ENCODE measurements around the gene EXOC6B.

The EXOC6B gene

DNA sequence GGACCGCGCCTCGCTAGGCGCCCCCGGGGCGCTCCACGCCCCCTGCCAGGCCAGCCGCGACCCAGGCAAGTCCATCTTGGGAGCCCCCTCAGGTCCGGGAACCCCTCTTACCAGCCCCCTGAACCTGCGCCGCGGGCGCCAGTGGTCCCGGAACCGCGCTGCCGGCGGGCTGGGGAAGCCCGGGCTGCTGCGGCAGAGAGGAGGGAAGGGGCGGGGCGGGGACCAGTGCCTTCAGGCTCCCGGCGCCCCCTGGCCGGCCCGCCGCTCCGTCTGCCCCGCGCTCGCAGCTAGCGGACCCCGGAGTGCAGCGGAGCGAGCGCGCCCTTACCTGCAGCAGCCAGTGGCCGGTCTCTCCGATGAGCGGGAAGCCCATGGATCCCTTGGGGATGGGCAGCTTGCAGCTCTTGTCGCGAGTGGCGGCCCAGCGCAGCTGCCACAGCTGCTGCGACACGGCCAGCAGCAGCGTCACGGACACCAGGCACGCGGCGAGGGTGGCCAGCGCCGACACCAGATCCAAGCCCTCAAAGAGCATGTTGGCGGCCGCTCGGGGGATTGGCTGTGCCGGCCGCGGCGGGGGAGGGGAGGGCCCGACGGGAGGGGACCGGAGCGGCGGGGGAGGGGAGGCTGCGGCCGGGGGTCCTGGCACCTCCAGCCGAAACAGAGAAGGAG is 678.4 kb downstream of the EXOC6B start, which contains the start of gene CYP26B1:
CYP26B1 (minus strand) TSS at position 560 of the 669 bp plus-strand sequence; CDS start at position 532, 28 bp downstream.
- no peak for DNase-seq (ENCODE audit: low read depth, low spot score)

DNA sequence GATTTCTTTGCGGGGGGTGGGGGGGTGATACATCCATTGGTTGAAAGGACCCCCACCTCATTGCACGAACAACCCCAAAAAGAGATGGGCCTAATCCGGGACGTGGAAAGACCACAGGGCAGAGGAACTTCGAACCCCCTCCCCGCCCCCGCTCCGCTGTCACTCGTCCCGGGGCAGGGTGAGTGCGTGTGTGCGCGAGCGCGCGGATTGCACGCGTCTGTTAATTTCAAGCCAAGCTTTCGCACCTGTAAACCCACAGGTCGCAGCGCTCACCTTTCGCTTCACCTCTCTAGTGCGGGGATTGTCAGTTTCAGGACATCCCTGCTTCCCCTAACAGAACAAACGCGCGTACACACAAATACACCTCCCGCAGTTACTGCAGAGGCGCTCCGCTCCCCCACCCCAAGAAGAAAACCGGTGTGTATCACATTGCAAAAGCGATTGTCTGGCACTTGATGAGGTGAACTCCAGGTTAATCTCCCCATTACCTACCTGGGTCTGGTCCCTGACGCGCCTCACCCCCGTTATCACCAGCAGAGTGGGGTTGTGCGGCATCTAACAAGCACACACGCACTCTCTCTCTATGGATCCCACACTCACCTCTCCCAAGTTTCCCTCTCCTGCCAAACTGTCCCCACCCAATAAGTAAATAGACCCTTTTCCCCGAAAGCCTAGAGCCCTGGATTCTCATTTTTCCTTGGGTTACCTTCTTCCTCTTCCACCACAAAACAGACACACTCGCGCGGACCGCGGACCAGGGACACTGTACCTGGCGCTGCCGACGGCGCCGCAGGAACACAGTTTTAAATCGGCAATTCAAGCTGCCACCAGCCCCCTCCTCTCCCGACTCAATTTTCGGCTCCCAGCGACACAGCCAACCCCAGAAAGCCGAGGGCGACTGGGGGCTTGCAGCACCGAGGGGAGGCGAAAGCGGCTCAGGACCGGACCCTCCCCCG is 679.2 kb downstream of the EXOC6B start:
- no peak for DNase-seq (ENCODE audit: low read depth, low spot score)

DNA sequence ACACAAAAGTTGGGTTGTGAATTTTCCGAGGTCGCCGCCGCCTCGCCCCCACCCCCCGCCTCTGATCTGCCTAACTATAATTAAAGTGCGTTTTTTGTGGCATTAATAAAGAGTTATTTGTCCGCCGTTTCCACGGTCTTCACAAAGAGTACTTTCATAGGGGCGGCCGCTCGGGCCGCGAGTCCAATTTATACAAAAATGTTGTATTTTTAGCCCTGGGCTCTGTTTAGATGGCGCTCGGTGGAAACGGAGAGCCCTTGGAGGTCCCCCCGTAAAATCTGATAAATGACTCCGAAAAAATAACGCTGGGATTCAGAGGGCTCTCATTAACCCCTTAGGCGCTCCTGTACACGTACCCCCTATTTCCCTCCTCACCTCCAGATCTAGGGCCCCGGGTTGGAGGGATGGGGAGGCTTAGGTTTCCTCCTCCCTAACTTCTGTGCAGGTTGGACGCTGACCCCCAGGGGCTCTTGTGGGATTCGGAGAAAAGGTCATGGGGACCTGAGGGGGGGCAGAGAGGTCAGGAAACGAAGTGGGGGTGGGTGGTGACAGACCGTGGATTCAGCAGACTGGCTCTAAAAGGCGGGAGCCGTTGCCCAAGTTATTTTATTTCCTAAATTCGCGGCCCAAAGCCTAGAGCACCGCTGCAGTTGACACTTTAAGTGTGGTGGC is 680.0 kb downstream of the EXOC6B start:
- DNase-seq (ENCODE audit: low read depth, low spot score) = no peak

DNA sequence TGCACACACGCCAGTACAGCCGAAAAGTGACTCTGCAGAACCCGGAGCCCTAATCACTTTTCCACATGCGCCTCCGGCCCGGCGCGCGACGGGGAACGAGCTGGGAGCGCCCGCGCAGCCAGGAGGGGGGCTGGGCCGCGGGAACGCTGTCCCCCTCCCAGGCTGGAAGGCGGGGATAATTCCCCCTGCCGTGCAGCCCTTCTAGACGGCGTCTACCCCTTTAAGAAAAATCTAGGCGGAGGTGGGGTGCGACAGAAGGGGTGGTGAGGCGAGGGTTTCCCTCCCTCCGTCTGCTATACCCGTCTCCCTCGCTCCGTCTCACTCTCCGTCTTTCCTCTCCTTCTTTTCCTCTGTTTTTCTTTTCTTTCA is 680.6 kb downstream of the EXOC6B start:
- DNase-seq (ENCODE audit: low read depth, low spot score) = no peak

DNA sequence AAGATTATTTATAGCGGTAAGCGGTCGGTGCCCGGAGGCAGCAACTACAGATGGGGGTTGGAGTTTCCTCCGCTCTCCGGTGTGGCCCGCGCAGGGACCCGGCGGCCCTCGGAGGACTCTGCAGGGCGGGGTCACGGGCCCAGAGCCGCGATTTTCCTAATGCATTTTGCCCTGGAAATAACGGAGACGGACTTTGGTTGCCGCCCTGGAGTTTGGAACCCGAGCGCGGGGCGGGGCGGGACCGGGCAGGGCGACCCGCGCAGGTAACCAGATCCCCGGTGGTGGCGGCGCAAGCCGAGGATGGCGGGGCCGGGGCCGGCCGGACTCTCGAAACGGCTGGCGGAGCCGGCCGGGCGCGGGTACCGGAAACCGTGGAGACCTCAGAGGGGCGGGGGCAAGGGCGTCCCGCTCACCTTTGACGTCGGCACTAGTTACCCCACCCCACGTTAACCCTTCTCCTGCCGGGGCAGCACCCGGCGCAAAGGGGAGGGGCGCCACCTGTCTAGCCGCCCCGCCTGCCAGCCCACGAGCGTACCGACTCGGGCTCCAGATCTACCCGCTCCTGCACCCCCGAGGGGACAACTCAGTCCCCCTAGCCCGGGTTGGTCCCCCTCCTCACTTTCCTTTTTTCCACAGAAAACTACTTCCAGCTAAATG is 681.1 kb downstream of the EXOC6B start:
- DNase-seq (ENCODE audit: low read depth, low spot score) = no peak

DNA sequence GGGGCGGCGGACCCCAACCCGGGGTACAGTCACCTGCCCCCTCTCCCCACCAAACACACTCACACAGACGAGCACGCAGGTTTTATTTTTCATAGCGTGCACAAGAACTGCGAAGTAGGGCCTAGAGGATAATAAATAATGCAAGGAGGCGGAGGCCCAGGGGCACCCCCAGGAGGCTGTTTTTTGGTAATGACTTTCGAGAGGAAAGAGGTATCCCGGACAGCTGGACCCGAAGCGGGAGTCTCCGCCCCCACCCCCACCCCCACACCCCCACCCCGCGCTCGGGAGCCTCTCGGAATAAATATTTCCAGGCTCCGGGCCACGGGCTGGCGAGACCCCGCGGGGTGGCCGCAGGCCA is 681.6 kb downstream of the EXOC6B start:
- no peak for DNase-seq (ENCODE audit: low read depth, low spot score)

DNA sequence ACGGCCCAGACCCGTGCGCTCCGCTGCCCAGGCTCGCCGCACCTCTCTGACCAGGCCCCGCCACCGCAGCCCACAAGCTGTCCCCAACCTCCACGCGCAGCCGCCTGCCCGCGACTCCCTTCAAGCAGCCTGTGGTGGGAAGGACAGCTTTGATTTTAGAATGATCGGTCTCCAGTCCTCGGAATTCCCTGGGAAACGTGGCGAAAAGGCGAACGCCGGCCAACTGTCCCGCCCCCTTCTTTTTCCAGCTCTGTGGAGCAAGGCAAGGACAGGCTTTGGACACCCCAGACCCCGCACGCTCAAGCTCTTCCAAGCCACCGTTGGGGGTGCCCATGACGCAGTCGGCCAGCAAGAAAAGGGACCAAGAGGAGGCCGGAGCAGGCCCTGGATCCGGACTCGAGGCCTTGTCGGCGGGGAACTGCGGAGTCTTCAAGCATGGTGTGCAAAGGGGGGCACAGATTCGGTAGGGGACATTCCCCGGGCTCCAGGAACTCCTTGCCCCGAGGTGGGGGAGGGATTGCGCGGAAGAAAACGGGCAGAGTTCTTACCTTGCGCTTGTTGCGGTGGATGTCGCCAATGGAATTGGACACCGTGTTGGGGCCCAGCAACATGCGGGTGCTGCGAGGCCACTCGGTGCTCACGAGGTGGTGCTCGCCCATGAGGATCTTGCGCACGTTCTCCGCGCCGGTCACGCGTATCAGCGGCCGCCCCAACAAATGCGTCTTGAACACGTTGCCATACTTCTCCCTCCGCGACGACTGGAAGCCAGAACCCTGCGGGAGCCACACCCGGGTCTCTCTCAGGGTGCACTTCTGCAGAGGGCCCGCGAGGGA is 682.2 kb downstream of the EXOC6B start:
- DNase-seq (ENCODE audit: low read depth, low spot score) = no peak

DNA sequence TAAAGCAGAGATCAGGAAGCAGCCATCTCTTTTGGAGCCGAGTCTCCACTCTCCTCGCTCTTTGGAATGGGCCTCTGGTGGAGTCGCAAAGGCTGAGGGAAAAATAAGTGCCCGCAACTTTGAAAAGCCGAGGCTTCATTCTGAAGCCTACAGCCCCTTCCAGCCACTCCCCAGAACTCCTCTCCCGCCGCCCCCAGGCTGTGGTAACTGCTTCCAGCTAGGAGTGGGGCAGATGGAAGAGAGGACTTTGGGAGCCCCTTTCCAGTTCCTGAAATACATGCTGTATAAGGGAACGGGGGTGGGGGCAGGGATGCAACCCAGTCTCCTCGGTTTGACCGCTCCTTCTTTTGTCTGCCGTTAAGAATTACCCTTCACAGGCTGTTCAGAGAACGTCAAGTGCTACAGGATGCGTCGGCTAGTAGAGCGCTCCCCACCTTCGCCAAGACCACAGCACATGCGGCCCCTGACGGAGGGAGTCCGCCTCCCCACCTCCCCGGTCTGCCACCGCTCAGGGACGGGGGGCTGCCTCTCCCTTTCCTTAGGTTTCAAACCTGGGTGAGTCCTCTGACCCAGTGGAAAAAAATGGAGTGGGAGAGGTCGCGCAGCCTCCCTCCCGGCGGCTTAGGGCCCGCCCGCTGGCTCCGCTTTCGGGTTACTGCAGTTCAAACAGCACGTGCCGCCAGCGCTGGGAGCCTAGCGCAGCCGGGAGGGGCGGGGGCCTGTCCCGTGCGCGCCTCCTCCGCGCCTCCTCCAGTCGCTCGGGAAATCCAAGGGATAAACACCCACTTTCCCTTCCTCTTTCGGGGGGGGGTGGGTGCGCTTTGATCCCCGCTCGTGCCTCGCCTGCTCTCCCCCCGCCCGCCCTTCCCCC is 683.0 kb downstream of the EXOC6B start:
- DNase-seq (ENCODE audit: low read depth, low spot score) = no peak

DNA sequence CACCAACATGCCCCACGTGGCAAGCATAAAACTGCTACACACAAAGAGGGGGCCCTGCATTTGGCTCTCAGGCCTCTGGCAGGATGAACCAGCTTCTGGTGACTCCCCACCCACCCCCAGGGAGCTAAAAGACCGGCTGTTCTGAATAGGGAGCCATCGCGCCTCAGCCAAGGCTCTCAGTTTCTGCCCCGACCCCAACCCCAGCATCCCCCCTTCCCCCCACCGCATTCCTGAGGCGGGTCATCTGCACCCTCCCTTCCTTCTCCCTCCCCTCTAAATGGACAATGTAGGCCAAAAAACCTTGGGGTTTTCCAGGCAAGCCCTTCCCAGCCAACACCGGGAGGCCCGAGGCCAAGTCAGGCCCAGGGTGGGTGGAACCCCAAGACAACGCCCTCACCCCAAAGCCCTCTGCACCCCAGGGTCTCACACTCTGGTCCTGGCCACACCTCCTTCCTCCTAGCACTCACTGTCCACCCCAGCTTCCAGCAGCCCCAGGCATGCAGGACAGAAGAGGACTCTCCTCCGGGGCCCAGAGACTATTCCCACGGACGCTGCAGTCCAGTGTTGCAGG is 683.9 kb downstream of the EXOC6B start:
- DNase-seq (ENCODE audit: low read depth, low spot score) = no peak

DNA sequence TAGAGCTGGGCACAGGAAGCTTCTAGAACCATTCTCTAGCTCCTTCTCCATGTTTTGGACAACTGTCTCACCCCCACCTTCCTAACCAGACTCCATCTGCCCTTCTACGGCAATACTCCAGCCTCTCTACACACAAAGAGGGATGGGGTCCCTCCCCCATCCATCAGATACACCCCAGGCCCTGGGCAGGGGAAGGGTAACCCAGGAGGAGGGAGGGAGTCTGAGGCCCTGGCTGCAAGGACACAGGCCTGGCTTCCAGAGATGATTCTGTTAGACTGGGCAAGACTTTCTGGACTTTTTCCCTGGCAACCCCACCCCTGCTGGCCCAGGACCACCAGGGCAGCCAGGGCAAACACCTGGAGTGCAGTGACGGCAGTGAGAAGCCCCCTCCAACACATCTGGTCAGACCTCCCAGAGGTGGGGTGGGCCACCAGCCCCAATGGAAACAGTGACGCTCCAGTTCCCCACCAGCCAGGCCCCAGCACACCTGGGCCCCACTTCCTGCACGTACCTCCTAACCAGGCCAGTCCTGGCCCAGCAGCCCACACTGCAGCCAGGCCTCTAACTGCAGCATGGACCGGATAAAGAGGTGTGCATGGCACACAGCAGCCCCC is 684.7 kb downstream of the EXOC6B start:
- no peak for DNase-seq (ENCODE audit: low read depth, low spot score)

DNA sequence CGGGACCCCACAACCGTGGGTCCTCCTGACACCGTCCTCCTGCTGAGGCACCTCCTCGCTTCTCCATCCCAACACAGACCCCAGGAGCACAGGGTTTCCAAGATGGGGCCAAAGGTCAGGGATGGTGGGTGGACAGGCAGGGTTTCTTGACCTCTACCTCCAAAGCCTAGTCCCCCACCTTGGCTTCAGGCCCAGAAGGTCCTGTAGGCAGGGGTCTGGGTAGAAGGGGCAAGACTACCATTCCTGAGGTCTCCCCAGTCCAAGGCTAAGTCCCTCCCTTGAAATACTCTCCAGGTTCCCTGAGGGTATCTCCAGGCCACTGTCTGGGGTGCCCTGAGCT is 685.2 kb downstream of the EXOC6B start:
- no peak for DNase-seq (ENCODE audit: low read depth, low spot score)

DNA sequence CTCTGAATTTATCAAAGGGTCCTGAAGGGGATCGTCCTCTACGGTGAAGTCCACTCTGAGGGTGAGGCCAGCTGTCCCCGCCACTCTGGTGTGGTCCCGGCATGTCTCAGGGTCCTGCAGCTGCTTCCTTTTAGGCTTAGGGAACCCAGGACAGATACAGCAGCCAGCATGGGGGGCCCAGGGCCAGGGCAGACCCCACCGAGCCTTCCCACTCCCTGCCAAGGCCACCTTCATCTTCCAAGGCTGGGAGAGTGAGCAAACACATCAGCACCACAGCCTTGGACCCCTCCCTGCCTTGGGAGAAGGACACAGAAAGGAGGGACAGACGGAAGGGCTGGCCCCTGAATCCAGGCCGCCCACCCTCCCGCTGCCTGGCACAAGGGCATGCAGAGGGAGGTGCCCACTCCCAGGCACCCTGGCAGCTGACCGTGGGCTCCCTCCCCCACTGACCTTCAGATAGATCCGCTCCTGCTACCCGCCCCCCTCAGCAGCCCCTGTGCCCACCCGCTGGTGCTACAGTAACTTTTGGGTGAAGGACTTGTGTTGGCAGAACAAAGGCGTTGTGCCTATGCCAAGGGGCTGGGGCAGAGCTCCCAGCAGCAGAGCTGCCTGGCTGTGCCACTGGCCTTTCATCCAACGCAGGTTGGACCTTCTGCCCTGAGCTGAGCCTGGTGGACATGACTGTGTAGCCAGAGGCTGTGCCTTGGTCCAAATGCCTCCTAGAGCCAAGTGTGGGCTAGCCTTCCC is 685.8 kb downstream of the EXOC6B start:
- no peak for DNase-seq (ENCODE audit: low read depth, low spot score)

DNA sequence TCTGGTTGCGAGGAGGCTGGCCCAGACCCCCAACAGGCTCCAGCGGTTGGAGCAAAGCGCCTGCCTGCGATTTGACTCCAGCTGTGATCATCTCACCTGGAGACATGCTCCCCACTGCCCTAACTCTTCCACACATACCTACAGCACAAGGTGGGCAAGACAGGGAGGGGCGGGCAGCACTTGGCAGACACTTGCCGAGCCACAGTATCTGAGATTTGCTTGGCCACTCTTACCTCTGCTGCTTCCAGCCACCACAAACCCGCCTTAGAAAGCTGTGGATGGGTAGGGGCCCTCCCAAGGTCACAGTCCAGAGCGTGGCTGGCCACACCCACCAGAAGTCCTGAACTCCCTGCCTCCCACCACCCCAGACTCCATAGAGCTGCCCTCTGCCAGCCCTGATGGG is 686.4 kb downstream of the EXOC6B start:
- no peak for DNase-seq (ENCODE audit: low read depth, low spot score)

DNA sequence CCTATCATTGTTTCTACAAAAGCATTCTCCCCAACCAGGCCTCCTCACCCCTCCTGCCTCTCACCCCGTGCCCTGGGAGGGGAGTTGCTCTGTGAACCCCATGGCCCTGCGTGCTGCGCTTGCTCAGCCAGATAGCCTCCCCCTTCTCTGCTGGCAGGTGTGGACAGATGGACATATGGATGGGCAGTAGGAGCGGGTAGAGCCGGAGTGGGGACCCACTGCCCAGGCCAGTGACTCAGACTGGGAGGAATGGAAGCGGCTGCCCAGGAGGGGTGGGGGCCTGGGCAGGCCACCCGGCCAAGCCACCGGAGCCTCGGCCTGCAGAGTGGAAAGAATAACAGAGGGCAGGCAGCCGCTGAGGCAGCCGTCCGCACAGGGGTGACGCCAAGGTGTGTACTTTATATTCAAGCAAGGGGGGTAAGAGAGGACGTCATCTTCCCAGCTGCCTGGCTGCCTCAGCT is 686.9 kb downstream of the EXOC6B start:
- DNase-seq (ENCODE audit: low read depth, low spot score) = no peak

DNA sequence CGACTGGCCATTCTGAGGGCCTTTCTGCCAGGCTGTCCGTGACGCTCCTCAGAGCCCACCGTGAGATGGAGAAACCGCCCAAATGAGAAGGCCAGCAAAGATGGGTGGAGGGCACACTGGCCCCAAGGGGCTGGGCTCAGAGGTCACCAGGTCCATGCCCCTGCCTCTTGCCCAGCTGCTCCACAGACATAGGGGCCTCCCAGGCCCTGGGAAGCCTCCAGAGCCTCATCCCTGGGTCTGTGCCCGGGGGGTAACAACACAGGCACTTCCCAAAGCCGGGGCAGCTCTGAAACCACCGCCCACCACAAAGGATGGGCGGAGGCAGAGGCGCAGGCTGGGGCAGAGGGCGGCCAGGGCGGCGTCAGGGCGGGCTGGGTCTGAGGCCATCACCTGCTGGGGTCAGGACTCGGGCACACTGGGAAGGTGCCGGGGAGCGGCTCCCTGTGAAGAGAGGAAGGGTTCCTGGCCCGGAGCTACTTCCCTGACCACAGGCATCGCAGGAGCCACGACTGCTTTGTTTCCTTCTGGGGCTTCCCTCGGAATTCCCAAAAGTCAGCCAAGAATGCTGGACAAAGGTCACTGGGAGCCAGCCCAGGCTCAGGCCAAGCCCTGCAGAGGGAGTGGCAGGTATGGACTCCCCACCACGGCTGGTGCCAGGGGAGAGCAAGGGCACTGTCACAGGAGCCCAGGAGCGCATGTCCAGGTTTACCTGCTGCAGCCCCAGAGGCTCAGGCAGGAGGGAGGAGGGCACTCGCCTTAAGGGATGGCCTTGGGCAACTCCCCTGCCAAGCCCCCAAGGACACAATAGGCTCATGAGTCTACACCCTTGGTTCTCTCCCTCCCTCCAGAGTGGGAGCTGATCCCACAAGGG is 687.6 kb downstream of the EXOC6B start:
- DNase-seq (ENCODE audit: low read depth, low spot score) = no peak

DNA sequence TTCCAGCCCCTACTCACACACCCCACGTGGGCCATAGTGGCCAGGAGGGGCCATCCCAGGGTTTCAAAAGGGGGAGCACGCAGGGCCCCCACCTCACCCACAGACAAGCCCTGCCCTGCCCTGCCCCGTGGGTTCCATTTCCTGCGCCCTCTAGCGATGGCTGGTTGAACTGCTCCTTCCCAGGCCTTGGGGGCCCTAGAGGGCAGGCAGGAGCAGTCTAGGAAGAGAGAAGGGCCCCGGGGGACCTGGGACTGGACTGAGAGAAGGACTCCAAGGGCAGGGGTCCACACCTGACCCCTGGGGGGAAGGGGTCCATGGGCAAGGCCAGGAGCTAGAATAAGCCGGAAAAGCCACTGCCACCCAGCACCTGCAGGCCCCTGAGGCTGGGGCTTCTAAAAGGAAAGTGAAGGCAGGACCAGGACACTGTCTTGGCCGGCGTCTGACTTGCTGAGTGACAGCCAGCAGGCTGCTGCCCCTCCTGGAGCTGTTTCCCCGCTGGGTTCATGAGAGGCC is 688.3 kb downstream of the EXOC6B start:
- no peak for DNase-seq (ENCODE audit: low read depth, low spot score)

DNA sequence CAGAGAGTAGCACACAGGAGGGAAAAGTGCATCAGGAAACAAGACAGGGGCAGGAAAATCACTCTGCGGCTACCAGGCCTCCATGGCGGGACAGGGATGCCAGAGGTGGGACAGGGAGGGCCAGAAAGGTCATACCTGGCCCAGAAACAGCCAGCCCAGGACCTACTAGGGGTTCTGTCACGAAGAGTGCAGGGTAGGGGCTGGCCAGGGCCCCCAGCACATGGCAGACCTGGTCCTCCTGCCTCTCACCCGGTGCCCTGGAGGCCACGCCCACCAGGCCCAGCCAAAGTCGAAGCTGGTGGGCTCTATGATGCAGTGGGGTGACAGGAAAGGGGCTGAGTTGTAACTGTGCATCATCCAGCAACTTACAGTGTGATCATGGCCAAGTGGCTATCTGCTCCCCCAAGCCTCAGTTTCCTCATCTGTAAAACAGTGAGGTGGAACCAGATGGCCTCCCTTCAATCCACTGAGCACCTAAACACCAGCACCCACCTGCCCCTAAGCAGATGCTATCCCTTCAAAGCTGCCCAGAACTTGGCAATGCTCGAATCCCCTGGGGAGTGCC is 688.8 kb downstream of the EXOC6B start:
- DNase-seq (ENCODE audit: low read depth, low spot score) = no peak
